DOHH2 (cell line): ENCODE results near the gene GNL1.

ENCODE experiments used
- CTCF ChIP-seq: fragments of 200-600 bp; sonication (generic); IDR thresholded peaks from one replicate; pipeline ENCODE4 v1.5.1; 2014; ENCODE audit warnings: antibody characterized with exemption, mild to moderate bottlenecking, low read depth, low read length; ENCODE audit not compliant: poor library complexity, severe bottlenecking
- EZH2phosphoT487 ChIP-seq: fragments of 200-600 bp; sonication (generic); IDR thresholded peaks from 2 replicates; pipeline ENCODE4 v1.6.1; 2017; ENCODE audit warnings: borderline replicate concordance, mild to moderate bottlenecking, antibody characterized with exemption, low read length, moderate library complexity, mixed read lengths

- TF ChIP-seq CTCF (no peak), EZH2phosphoT487 (no peak)
Measured at GRCh38 chr6:30520522-30520921, 35.8 kb downstream of the GNL1 start.
